HG03558 (cell line): ENCODE results near the gene TSACC.
"Not testable (repeated sequence)": the region's sequence is repeated elsewhere in the genome, so short reads cannot be mapped to it uniquely, and the experiment has no call there.

Experiments used
- ATAC-seq: cut with Tn5 transposase; IDR thresholded peaks from one replicate; pipeline ENCODE4 v1.9.1; 2021; ENCODE audit warnings: moderate number of reproducible peaks; ENCODE audit not compliant: unreplicated experiment; ENCODE audit errors: extremely low read depth

TSACC gene

DNA sequence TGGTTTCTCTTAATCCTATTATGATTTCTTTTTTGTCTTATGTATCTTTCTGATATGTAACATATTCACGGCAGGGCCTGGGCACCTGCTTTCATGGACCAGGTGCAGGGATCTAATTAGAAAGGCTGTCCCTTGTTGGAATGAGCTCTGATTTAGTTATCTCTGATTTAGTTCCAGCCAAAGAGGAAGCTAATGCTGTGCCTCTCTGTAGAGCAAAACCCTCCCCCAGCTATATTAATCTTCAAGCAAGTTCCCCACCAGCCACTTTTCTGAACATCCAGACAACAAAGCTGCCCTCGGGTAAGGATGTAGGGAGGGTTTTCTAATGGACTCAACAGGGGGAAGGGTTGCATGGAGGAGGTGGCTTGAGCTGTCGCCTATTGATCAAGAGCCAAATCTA is 6.1 kb downstream of the TSACC start:
- ATAC-seq = no peak

GRCh38 chr1:156346035-156346434 is 7.7 kb downstream of the TSACC start:
- not testable (repeated sequence) for ATAC-seq

GRCh38 chr1:156346636-156347035 is 8.3 kb downstream of the TSACC start:
- no peak for ATAC-seq

DNA sequence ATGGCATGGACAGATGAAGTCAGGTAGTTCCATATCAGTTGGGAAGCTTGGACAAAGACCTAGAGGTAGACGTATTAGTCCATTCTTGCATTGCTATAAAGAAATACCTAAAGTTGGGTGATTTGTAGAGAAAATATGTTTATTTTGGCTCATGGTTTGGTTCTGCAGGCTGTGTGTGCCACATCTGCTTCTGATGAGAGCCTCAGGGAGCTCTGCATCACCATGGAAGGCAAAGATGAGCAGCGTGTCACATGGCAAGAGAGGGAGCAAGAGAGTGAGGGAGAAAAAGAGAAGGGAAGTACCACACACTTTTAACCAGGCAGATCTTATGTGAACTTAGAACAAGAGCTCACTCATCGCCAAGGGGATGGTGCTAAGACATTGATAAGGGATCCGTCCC is 9.0 kb downstream of the TSACC start:
- no peak for ATAC-seq

DNA sequence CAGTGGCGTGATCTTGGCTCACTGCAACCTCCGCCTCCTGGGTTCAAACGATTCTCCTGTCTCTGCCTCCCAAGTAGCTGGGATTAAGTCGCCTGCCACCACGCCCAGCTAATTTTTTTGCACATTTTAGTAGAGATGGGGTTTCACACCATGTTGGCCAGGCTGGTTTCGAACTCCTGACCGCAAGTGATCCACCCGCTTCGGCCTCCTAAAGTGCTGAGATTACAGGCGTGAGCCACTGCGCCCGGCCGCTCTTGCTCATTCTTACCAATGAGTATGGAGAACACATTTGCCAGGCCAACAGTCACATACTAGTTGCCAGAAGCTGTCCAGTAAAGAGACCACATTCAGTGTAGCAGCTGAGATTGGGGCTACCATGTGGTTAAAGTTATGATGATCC is 14.2 kb downstream of the TSACC start:
- not testable (repeated sequence) for ATAC-seq

- no peak for ATAC-seq
Observed at GRCh38 chr1:156356262-156356874, 18.0 kb downstream of the TSACC start.

DNA sequence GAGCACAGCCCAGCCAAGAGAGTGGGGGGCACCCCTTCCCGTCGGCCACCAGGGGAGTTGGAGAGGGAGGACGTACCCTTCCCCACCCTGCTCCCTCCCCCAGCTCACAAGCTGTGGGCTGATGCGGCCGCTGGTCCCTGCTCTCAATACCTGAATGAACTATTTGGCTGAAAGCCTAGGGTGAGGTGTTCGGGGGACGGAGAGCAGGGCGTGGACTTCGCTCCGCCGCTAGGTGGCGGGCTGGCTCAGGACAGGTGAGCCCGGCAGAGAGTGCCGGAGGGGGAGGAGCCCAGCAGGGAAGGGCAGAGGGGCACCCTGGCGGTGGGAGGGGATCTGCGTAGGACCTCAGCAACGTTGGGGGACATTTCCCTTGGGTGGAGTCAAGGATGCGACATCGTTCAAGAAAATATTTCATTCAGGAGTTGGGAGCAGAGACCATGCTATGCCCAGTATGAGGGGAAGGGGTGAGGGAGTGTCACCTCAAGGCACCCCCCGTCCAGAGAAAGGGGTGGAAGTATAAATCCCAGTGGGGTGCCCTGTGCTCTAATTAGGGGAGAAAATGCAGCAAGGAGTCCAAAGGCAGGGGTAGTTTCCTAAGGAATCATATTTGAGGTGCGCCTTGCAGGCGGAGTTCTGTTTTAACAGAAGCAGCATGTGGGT is 18.7 kb downstream of the TSACC start:
- ATAC-seq = no peak

DNA sequence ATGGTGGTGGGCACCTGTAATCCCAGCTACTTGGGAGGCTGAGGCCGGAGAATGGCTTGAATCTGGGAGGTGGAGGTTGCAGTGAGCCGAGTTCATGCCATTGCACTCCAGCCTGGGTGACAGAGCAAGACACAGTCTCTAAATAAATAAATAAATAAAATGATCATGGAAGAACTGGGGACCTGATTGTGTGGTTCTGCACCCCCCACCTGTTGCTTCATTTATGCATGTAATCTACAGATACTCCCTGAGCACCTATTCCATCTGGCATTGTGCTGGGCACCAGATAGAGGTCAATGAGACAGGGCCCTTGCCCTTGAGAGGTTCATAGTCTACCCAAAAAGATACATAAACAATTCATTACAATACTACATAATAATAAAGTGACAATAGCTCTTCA is 19.7 kb downstream of the TSACC start:
- no peak for ATAC-seq

DNA sequence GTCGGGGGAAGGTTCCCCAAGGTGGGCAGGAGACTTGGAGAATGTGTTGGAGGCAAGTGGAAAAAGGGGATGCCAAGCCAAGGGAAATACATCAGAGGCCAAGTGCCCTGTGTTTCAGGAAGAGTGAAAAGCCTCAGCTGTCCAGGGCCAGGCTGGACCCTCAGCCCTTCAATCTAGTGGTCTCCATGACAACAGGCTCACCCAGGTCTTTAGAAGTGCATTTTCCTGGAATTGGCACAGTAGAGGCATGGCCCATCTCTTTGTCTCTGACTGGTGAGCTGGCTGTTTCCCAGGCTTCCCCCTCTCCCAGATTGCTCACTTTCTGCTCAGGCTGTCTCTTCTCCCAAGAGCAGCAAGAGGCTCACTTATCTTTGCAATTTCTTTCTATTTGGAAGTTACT is 20.3 kb downstream of the TSACC start:
- ATAC-seq = no peak

GRCh38 chr1:156359249-156359648 is 20.9 kb downstream of the TSACC start:
- ATAC-seq = no peak

- ATAC-seq = no peak
Observed at GRCh38 chr1:156359973-156360372, 21.6 kb downstream of the TSACC start.

- ATAC-seq = no peak
Observed at GRCh38 chr1:156360534-156360933, 22.2 kb downstream of the TSACC start.

DNA sequence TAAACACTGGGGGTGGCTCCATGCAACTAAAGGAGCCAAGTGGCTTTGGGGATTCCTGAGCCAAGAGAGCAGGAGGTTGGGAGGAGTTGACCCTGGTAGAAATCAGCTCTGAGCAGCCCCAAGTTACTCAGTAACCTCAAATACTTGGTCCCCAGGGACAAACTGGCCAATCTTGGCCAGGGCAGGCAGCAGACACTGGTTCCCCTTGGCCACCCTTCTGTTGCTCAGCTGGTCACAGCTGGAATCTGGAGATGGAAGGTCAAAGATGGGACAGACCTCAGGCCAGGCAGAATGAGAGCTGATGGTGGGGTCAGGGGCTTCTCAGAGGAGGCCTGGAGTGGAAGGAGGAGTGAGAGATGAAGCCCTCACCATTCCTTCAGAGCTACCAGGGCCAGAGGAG is 27.4 kb downstream of the TSACC start:
- no peak for ATAC-seq

GRCh38 chr1:156366378-156367166 is 28.2 kb downstream of the TSACC start:
- ATAC-seq = no peak

GRCh38 chr1:156367383-156368156 is 29.2 kb downstream of the TSACC start:
- no peak for ATAC-seq

- no peak for ATAC-seq
Observed at GRCh38 chr1:156368157-156368658, 29.9 kb downstream of the TSACC start.

GRCh38 chr1:156368889-156369684 is 30.8 kb downstream of the TSACC start, which contains the start of gene RHBG:
RHBG (plus strand) TSS chr1:156369211; CDS start chr1:156369250, 39 bp downstream.
- ATAC-seq = no peak

GRCh38 chr1:156369685-156370286 is 31.5 kb downstream of the TSACC start:
- not testable (repeated sequence) for ATAC-seq

GRCh38 chr1:156371553-156372264 is 33.4 kb downstream of the TSACC start:
- no peak for ATAC-seq
